GM18499 (cell line): ENCODE measurements around the gene TNS1.

Experiments
- ATAC-seq: cut with Tn5 transposase; IDR thresholded peaks from one replicate; pipeline ENCODE4 v1.9.1; 2021; ENCODE audit warnings: moderate number of reproducible peaks; ENCODE audit not compliant: insufficient read depth, unreplicated experiment

Gene TNS1

GRCh38 chr2:217966423-217967070 lies 36.2 kb downstream of the TNS1 start:
- no peak for ATAC-seq

DNA sequence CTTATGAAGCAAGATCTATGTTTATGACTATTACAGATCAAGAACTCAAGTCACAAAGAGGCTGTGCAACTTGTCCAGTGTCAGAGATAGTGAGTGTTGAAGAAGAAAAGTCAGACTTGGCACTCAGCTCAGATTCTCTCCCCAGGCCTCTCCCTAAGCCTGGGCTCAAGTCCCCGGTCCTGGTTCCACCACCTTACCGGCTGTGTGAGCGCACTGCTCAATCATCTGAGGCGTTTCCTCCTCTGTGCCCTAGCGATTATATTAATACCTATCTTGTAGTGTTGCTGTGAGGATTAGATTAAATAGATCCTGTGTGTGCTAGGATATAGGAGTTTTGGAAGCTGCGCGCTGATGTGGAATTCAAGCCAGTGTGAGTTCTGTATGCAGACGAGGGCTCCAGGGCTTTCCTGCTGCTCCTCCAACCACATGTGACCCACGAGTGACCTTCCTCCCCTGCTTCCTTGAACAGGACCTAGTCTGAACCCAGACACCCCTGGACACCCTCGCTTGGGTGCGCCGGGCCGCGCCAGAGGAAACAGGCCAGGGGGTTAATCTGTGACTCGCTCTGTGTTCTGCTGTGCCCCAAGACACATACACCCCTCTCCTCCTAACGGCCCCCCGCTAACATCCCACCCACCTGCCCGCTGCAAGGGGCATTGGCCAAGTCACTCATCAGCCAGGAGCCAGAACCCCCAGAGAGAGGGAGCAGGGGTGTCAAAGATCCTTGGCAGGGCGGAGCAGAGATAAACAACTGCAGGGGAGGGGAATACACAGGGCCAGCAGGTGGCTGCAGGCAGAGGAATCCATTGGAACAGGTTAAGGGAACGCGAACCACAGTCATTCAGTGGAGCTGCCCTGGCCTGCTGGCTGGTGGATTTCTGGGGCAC lies 38.3 kb downstream of the TNS1 start:
- ATAC-seq, result no peak

GRCh38 chr2:217960351-217960750 lies 42.4 kb downstream of the TNS1 start:
- ATAC-seq, result no peak

DNA sequence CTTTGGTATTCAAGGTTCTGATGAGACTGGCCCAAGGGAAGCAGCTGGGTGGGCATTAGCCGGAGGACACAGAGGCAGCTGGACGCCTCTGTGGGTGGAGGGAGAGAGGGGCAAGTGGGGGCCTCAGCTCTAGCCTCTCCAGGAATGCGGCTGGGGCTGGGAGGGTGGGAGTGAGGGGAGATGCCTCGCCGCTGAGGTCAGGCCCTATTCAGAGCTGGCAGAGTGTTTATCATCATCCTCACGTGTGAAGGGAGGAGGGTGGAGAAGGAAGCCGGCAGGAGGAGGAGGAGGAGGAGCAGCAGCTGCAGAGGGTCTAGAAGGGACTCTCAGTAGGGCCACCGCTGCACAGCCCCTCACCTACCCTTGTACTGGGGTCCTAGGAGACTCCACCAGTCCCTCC lies 43.1 kb downstream of the TNS1 start:
- ATAC-seq, result no peak

DNA sequence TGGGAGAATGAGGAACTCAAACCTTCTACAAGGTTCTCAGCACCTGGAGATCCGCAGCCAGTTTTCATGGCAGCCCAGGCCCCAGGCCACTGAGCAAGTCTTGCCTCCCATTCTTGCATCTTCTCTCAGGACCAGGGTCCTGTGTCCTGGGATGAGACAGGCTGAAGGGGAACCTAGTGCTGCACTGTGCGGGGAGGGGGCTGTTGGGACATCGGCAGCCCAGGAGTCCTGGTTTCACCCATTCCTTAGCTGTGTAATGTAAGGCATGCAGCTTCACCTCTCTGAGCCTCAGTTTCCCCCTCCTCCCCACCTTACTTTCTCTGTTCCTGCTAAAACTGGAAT lies 43.9 kb downstream of the TNS1 start:
- no peak for ATAC-seq

DNA sequence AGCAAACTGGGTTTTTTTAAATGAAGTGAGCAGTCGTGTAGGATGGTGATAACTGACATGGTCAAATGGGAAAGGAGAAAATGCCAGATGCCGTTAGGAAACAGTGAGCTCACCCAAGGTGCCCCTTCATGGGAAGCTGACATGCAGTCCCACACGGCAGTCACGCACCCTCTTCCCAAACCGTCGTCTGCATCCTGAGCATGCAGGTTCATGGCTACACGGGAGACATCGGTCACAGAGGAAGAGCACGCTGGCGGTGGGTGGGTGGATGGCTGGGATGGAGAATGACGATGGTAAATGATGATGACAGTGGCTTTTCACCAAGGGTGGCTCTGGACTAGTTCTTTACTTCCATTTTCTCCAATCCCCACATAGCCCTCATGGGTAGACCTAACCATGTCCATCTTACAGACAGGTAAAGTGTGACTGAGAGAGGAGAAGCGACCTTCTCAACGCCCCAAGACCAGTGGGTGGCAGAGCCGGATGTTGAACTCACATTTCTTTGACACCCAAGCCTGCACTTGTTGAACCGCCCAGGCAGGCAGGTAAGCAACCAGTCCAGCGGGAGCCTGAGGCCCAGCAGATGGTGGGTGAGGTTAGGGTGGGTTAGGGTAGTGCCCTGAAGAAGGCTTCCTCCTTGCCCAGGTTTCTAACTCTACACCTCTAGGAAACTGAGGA lies 44.5 kb downstream of the TNS1 start:
- ATAC-seq, result no peak

DNA sequence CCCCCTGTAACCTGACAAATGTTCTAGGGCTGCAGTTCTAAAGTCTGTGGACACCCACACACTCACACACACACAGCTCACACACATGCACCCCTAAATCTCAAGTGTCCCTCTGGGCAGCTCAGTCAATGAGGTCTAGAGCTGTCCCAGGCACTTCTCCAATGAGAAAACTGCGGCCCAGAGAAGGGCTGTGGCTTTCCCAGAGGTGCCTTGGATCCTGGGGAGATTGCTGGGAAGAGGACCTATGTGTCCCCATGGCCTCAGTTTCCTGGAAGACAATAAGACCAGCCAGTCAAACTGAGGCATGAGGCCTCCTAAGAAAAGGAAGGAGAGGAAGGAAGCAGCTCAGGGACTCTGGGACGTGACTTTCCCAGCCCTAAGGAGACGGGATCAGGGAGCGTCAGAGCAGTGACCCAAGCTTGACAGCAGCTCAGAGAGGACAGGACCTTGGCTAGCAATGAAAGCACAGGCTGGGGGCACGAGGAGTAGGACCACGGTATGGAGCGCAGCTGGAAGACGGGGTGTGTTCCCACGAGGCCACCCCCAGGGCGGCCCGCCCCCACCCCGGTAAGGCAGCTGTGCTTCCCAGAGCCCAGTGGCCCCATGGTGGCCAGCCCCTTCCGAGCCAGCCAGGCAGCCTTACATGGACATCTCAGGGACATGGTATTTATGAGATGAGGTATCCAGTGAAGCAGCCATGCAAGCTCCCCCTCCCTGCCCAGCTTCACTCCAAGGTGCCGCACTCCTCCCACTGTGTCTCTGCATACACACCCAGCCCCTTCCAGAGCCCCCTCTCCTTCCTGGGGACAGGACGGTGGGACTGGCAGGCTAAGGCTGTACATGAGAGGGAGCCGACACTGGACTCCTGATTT lies 46.0 kb downstream of the TNS1 start:
- no peak for ATAC-seq

GRCh38 chr2:217955881-217956493 lies 46.8 kb downstream of the TNS1 start:
- no peak for ATAC-seq

DNA sequence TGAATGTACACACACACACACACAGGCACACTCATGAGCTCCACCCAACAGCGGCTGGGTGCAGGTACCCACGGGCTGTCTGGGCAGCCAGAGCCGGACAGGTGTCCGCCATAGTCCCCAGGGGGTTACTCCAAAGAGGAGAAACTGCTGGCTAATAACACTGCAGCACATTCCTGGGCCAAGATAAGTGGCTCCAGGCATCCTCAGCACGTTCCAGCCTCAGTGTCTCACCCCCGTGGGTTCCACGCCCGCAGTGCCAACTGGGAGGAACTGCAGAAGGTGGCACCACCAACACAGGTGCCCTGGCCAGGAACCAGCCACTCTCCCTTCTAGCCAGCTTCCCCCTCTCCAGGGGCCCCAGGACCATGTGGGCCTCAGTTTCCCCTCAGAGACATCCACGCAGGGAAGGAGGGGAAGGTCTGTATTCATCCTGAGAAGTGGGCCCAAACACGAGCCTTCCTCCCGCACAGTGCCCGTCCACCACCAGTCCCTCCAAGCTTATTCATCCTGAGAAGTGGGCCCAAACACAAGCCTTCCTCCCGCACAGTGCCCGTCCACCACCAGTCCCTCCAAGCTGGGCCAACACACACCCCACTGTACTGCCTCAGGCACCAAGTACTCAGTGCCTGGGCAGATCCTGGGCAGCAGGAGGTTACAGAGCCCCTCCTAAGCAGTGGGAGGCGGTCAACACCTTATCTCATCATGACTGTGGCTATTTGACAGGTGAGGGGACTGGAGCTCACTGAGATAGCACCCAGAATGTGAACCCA lies 47.6 kb downstream of the TNS1 start:
- no peak for ATAC-seq

- no peak for ATAC-seq
Measured at GRCh38 chr2:217954469-217954868, 48.3 kb downstream of the TNS1 start.

DNA sequence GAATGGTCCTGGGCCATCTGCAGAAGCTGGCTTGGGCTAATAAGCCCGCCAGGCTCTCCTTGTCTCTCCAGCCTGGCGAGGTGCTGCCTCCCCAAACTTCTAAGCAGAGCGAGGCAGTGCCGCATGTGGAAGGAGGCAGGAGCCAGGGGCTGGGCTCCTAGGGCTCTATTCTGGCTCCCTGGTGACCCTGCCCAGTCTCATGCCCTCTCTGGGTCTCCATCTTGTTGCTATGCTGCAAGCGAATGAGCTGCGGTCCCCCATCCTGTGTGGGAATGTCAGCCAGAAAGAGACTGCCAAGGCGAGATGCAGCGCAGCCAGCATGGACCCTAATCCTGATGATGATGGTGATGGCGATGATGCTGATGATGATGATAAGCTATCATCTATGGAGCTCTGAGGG lies 48.7 kb downstream of the TNS1 start:
- ATAC-seq, result no peak

- no peak for ATAC-seq
Measured at GRCh38 chr2:217953531-217953932, 49.3 kb downstream of the TNS1 start.

GRCh38 chr2:217953011-217953481 lies 49.7 kb downstream of the TNS1 start:
- ATAC-seq, result no peak

DNA sequence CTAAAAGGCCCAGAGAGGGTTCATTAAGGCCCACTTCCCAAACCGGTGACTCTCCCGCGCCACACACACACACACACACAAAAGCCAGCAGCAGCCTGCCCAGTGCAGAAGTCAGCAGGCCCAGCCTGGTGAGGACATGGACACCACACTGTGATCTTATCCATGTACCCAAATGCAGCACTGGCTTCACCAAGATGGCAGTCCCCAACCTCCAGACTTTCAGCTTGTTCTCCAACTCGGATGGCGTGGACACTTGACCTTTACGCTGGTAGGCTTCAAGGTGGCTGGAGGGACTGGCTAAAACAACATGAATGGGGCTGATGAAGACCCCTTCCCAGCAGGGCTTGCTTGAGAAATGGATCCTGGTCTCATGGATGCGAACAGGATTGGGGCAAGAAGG lies 50.4 kb downstream of the TNS1 start:
- ATAC-seq, result no peak

- no peak for ATAC-seq
Measured at GRCh38 chr2:217951521-217952247, 51.1 kb downstream of the TNS1 start.

DNA sequence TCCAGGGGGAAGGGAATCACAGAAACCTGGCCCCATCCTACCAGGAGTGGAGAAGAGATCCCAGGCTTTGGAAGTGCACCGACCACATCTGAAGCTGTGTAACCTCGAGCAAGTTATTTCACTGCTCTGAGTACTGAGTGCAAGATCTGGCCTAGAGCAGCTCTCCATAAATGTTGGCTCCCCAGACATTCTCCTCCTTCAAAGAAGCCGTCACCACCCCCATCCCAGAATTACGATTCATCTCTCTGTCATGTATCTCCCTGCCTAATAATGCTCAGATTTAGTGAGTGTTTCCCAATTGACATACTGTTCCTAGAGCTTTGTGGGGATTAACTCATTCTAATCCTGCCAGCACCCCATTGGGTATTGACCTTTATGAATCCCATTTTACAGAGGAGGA lies 51.7 kb downstream of the TNS1 start:
- no peak for ATAC-seq

DNA sequence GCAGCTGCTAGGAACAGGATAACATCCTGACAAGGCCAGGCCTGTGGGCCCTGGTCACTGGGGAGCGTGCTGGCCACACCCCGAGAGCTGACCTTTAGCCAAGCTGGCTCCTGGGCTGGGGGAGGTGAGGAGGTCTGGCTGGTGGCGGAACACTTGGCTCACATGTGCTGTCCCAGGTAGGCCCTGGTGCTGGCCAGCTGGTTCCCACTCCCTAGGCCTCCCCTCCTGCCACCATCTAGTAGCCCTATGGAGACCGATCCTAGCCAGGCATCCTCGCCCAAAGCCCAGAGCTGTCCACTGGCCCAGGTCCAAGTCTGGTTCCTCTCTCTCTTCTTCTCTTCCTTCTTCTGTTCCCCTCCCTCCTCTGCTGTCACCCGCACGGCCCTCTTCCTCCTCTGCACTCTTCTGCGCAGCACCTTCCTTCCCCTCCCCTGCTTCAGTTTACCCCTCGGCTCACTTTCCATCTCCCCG lies 52.4 kb downstream of the TNS1 start:
- no peak for ATAC-seq

DNA sequence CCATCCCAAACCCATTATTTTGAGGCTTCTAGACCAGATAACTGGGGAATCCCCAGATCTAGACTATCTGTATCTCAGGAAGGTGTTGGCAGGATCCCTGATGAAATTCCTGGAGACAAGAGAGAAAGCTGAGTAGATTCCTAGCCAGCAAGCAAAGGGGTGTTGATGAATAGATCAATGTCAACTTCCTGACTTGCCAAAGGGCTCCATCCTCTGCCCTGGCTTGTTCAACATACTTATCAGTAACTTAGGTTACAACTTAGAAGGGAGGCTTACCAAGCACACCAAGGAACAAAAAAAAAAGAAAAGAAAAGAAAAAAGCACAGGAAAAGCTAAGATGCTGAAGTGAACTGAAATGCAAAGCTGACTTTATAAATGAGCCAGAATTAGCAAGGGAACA lies 53.3 kb downstream of the TNS1 start:
- ATAC-seq, result no peak
